ENCODE measurements around the gene BTNL3.

The BTNL3 gene

GRCh38 chr5:181047288-181047687, 58.6 kb downstream of the BTNL3 start:
- ATAC-seq = no peak
- no peak for DNase-seq

DNA sequence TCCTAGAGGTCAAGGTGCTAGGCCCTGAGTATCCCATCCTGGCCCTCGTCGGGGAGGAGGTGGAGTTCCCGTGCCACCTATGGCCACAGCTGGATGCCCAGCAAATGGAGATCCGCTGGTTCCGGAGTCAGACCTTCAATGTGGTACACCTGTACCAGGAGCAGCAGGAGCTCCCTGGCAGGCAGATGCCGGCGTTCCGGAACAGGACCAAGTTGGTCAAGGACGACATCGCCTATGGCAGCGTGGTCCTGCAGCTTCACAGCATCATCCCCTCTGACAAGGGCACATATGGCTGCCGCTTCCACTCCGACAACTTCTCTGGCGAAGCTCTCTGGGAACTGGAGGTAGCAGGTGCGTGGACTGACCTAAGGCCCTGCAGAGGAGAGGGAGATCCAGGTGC, 59.3 kb downstream of the BTNL3 start:
- ATAC-seq = no peak

GRCh38 chr5:181050016-181050415, 61.4 kb downstream of the BTNL3 start:
- ATAC-seq = no peak

More for the DNA sequence above, 59.3 kb downstream of the BTNL3 start:
- DNase-seq = no peak

DNA sequence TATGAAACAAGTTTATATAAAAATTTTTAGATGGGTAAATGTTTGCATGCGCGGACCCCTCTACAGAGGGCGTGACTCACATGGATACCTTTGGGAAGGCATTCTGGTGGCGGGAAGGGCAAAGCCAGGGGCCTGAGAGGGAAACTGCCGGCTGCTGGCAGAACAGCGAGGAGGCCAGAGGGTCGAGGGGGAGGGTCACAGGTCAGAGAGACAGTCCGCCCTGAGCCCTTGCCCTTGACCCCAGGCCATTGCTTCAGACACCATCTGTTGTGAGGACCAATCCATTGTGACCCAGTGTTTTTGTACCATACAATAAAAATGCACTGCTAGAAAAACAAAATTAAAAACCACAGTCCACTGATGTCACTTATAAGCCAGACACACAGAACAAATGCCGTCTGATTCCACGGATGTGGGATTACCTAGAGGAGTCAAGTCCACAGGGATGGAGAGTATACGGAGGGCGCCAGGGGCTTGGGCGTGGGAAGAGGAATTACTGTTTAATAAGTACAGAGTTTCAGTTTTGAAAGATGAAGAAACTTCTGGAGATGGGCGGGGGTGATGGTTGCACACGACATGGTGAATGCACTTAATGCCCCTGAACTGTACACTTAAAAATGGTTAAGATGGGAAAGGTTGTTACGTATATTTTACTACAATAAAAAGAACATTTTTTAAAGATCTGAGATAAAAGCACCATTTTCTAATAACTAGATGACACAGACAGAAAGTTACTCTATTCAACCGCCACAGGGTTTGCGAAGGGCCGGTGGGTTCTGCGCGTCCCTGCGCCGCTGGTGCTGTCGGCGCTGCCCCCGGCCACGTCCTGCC, 63.4 kb downstream of the BTNL3 start:
- DNase-seq = no peak
- no peak for ATAC-seq

More at GRCh38 chr5:181050016-181050415, 61.4 kb downstream of the BTNL3 start:
- DNase-seq = no peak

GRCh38 chr5:181052672-181053487, 64.2 kb downstream of the BTNL3 start:
- DNase-seq (no peak), ATAC-seq (peak; percentile 20)

- ATAC-seq = no peak
- no peak for DNase-seq
Measured at GRCh38 chr5:181053488-181054121, 65.0 kb downstream of the BTNL3 start.

DNA sequence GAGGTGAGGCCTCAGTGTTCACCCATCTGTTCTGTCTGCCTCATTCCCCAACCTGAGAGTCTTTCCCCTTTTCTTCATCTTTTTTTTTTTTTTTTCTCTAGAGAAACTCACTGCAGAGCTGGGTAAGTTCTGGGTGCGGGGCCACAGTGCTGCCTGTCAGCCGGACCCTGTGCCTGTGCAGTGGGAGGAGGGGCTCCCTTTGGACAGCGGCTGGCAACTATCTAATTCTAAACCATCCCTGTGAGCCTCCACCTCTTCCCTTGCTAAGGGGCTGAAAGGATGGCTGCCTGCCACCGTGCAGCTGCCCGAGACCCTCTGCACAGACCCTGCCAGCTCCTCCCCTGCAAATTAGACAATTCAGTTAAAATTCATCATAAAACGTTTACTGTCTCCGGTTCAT, 65.5 kb downstream of the BTNL3 start:
- no peak for ATAC-seq
- DNase-seq = no peak

DNA sequence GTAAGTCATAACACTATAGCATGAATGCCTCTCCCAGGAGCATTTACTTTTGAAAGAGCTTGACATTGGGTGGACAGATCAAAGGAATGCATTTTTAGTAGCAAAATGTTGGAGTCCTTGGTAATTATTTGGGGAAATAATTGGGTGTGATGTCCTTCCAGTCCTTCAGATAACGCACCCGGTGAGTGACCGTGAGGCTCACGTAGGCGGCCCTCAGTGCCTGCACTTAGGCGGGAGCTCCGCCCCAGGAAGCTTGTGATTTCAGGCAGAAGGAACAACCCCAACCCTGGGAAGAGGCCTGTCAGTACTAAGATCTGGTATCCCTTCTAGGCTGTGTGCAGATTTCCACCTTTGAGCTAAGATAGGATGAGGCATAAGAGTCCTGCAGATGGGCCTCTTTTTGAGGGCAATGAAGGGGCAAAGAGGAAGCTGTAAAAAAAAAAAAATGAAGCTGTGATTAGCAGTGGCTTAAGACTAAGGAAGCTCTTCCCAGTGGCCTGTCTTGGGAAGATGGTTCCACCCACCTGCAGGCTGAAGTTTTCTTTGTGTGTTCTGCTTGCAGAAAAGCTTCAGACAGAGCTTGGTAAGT, 66.3 kb downstream of the BTNL3 start:
- ATAC-seq (no peak), DNase-seq (no peak)

Data from stimulated activated naive CD8-positive, alpha-beta T cell treated with anti-CD3 and anti-CD28 coated beads, Interleukin-15, Interleukin-2, amounts not matched to agents 100 U/mL and 50 U/mL, for 24 hours (primary cell).